GM19455 (cell line): ENCODE results near the gene HOATZ.

Experiments used
- ATAC-seq: cut with Tn5 transposase; IDR thresholded peaks from one replicate; pipeline ENCODE4 v1.9.1; 2021; ENCODE audit not compliant: unreplicated experiment

Gene HOATZ

DNA sequence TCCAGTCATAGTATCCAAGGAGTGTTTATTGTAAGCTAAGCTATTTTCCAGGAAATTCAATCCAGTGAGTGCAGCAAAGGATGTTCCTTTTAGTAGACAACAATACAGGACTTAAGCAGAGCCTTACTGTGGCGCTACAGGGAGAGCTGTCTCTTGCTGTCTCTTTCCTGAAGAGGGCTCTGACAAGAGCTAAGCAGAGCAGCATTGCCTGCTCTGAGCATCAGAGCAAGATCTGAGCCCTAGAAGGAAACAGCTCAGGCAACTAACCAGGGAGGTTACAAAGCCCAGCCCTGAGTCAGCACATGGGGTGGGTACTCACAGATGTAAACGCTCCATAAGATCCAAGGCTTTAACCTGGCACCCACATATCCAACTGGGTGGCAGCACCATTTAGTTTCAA lies 33.9 kb downstream of the HOATZ start:
- no peak for ATAC-seq

DNA sequence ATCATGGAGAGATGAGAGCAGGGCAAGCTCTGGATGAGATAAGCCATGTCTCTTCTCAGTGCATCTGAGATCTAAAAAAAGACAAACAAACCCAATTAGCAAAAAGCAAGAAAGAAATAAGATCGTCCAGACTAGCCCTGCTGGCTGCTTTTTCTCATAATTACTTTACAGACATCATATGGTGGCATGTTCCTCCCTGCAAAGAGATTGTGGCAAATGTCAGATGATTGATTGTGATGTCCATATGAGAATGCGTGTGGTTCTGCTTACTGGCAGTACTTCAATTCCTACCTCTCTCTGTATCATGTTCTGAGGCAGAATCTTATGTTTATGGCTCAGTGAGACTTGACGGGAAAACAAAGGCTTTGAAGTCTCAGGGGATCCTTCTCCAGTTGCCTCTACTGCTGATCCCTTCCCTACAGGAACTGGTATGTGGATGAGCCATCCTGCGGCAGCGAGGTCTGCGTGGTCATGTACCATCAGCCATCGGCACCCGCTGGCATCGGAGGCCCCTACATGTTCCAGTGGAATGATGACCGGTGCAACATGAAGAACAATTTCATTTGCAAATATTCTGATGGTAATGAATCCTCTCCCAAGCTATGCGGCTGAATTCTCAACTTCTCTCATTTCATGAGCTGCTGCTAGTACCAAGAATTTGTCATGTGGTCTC lies 34.8 kb downstream of the HOATZ start:
- no peak for ATAC-seq

DNA sequence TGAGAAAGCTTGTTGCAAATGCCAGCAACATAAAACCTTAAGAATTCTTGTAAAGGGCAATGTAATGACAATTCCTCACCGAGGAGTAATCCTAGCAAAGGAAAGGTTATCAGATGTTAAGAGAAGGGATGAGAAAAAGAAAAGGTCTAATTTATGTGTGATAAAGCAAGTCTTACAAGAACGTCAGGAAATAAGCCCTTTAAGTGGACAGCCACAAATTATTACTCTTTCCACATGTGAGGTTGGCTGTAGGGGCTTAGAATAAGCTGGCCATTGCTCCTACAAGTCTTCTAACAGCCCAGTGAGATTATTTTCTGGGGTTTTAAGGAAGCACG lies 35.3 kb downstream of the HOATZ start:
- no peak for ATAC-seq

DNA sequence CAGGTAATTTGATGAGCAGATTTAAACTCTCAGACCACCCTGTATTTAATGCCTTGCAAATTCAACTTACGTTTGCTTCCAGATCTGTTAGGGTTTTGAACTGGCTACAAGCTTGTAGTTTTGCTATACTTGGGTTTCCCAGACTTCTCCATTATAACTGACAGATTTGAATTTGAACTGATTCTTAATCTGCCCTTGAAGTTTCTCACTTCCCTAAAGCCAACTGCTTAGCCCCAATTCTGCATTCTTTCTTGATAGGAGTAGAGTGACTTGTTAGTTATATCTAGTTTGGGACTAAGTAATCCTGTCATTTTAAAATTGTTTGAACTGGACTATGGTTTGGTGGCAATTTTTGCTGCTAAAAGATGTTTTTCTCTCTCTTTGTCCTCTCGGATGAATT lies 35.7 kb downstream of the HOATZ start:
- ATAC-seq = no peak

DNA sequence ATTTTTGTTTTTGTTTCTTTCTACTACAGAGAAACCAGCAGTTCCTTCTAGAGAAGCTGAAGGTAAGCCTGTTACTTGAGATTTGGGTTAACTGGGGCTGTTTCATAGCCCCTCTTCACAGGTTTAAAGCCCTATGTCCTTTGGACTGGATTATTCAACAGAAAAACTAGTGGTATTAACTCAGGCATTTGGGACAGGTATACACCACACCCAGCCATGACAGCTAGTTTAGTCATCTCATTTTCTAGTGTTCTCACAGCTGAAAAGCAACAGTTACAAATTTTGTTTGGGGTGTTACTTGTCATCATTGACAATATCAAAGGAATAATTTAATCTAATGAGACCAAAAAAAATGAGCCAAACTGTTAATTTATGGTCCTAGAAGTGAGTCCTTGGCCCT lies 40.0 kb downstream of the HOATZ start:
- no peak for ATAC-seq

DNA sequence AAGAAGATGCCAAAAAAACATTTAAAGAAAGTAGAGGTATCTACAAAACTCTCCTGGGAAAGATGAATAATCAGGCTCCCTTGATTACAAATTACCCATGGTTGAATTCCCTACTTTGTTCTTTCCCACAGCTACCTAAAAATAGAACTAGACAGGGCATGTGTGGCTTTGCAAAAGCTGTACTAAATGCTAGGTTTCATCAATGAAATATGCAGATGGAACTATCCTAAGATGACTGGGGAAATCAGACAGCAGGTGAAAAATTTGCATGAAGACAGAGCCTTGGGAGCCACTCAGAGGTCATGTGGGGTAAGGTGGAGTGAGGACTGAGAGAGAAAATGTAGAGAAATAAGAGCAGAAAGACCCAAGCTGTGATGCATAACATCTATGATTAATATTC lies 40.7 kb downstream of the HOATZ start:
- ATAC-seq = no peak

DNA sequence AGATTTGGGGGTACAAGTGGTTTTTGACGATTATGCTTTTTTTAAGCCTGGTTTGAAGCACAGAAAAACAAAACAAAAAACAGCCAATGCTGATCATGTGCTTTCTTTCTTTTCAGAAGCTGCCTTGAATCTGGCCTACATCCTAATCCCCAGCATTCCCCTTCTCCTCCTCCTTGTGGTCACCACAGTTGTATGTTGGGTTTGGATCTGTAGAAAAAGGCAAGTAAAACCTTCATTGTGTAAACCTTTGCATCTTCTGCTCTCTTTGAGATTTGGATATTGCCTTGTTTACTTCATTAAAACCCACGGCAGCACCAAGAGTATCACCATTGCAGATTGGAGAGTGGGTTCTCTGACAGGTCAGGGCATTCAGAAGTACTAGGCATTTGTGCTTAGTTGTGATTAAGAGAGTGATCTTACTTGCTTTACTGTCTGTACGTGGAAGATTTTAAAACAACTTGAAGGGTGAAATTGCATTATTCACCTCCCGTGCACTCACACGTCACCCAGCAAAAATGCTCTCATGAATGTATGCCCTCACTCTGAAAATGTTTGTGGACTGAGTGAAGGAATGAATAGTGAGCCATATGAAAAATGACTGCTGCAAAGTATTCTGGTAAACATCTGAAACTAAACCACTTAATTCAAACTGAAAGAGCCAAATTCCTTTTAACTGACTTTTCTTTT lies 43.0 kb downstream of the HOATZ start:
- ATAC-seq = no peak

DNA sequence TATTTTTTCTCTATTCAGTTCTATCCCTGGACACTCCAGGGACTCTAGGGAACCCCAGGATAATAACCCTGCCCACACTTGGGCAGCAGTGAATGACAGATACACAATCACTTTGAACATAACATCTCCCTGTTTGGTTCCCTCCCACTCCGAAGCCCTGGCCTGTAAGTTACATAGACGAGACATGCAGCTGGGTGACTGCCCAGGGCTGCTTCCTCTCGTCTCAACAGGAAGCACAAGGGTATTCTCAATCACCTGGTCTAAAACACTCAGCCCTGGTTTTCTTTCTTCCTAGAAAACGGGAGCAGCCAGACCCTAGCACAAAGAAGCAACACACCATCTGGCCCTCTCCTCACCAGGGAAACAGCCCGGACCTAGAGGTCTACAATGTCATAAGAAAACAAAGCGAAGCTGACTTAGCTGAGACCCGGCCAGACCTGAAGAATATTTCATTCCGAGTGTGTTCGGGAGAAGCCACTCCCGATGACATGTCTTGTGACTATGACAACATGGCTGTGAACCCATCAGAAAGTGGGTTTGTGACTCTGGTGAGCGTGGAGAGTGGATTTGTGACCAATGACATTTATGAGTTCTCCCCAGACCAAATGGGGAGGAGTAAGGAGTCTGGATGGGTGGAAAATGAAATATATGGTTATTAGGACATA lies 45.4 kb downstream of the HOATZ start:
- ATAC-seq = no peak

DNA sequence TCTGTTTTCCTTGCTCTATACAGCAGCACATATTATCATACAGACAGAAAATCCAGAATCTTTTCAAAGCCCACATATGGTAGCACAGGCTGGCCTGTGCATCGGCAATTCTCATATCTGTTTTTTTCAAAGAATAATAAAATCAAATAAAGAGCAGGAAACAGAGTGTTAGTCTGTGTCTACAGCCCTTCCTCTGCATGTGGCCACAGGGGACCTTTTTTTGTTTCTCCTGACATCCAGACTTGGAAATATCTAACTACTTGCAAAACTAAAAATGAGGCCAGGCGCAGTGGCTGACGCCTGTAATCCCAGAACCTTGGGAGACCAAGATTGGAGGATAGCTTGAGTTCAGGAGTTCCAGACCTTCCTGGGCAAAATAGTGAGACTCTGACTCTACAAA lies 46.2 kb downstream of the HOATZ start:
- no peak for ATAC-seq

DNA sequence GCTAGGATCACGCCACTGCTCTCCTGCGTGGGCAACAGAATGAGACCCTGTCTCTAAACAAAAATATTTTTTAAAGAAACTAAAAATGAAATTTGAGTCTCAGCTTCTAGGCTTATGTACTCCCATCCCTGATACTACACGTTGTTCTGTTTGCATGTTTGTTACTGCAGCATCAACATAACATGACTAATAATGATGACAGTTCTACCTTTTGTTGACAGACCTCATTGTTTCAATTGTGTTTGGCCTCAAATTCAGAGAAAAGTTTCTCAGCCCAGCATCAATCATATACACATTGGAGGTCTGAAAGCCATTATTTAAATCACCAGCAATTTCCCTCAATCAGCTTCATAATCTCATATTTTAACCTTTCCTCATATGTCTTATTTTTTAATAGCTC lies 46.7 kb downstream of the HOATZ start:
- ATAC-seq = no peak

DNA sequence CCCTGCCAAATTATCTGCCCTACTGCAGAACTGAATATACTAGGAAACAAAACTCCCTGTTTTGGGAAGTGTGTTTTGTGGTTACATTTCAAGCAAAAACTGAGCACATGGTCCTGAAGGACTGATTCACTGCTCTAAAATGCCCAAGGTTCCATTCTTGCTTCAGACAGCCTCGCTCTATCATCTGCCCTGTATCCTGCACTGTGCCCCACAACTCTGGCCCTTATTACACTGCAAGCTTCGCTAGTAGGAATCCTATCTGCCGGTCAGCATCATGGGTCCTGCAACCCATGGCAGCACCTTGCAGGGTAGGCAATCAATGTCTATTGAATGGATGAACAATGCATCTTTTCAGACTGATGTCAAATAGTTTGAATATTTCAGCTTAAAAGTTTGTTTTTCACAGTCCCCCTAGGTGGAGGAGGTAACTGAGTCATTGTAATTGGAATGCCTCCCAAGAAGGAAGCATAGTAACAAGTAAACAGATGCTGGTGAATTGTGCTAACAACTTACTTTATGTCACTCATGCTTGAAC lies 47.3 kb downstream of the HOATZ start:
- no peak for ATAC-seq

DNA sequence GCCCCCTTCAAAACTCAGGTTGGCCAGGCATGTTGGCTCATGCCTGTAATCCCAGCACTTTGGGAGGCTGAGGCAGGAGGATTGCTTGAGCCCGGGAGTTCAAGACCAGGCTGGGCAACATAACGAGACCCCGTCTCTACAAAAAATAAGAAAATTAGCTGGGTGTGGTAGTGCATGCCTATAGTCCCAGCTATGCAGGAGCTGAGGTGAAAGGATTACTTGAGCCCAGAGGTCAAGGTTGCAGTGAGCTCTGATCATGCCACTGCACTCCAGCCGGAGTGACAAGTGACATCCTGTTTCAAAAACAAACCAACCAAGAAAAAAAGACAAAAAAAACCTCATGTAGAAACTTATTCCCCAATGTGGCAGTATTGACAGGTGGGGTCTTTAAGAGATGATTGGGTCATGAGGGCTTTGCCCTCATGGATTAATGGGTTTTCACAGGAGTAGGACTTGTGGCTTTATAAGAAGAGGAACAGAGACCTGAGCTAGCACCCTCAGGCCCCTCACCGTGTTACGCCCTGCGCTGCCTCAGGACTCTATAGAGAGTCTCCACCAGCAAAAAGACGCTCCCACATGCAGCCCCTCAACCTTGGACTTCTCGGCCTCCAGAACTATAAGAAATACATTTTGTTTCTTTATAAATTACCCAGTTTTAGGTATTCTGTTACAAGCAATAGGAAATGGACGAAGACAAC lies 48.3 kb downstream of the HOATZ start:
- ATAC-seq = no peak

DNA sequence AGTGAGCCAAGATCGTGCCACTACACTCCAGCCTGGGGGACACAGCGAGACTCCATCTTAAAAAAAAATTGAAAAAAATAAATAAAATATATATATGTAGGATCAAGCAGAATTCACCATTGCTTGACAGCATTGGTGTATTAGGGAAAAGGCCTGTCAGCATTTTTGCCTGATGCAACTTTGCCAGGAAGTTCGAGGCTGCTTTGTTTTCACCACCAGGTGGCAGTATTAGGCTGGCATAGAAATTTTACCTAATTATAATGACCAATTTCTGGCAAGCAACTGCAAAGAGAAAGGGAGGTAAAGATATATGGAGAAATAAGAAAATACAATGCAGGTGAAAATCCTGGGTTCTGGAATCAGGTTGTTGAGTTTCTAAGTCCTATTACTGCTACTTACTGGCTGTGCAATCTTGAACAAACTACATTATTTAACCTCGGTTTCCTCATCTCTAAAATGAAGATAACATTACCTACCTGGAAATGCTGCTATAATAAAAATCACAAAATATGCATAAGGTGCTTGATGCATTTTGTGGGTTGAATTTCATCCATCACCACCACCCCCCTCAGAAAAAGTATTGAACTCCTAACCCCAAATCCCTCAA lies 50.6 kb downstream of the HOATZ start:
- ATAC-seq = no peak

DNA sequence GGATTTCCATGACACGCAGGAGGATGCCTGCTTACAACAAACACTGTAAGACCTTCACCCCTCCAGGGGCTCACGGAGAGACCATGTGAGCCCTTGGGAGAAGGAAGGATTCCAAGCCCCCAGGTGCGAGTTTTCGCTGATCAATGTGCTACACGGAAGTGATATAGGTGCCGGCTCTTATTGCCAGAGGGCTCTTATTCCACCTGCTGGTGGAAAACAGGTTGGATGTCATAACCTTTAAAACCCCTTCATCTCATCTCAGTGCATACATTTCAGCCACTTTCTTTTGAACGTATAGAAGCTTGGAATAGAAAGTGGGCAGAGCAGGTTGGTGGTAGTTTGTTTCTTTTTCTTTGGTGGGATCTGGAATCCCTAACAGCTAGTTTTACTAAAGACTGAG lies 51.7 kb downstream of the HOATZ start:
- ATAC-seq = no peak

DNA sequence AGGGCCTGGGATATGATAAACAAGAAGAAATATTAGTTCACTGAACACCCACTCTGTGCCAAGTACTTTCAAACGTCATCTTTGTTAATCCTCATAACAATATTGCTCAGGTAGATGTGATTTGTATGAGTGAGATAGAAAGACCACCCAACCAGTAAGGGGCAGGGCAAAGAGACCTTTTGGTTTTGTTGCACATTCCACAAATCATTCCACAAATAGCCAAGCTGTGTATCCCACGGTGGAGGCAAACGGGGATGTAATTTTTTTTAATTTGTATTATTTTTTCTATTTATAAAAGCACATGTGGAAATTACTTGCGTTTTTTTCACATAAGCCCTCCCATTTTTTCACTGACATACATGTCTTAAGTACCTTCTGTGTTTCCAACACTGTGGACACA lies 54.9 kb downstream of the HOATZ start:
- ATAC-seq = no peak

DNA sequence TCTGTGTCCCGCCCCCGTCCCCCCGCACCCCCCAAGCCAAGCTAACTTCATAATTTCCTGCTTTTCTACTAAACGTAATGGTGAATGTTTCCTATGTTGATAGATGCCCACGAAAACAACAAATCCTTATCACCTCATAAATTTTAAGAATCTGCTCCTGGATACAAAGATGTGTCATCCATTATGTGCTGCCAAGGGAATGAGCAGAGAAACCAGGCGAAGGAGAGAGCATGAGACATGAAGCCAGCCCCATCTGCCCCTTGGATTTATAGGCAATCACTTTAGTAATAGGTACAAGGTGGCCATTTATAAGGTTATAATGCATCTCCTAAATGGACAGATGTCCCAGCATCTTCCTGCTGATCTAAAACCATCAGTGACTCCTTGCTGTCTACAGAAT lies 56.2 kb downstream of the HOATZ start:
- no peak for ATAC-seq

DNA sequence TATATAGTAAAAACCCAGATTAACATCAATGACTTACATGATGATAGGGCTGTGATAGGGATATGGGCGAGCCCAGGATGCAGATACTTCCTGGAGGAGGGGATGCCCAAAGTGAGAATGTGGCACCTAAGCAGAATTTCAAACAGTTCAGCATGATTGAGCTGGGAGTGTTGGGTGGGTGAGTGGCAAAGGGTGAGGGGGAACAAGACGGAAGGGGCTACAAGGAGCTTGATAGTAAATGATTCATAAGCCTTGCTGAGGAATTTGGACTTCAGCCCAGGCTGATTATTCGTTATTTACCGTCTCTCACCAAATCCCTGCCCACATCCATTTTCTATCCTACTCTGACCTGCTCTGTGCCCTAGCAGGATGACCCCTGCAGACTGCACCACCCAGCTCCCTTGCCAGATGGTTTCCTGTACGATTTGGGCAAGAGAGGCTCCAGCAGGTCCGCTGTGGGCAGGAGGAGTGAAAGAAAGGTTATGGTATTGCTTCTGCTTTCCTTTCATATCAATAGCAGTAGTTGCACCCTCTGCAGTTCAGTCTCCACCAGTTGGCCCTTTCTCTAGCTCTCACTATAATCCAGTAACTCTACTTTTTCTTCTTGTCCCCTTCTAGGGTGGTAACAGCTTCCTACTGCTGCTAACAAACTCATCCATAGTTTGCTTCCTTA lies 57.4 kb downstream of the HOATZ start:
- no peak for ATAC-seq

DNA sequence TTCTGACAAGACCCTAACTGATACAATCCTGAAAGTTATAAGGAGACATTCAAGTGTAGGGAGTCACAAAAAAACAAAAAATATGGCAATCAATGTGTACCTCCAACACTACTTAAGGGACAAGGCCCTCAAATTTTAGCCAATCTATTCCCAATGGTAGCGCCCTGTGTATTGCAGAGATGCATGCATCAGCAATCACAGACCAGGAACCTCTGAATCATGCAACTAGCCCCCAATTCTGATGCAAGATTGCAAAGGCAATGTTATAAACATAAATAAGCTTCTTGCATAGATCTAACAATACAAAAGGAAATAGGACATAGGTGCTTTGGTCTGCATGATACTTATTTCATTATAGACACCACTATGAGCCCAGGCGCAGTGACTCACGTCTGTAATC lies 58.0 kb downstream of the HOATZ start:
- no peak for ATAC-seq

DNA sequence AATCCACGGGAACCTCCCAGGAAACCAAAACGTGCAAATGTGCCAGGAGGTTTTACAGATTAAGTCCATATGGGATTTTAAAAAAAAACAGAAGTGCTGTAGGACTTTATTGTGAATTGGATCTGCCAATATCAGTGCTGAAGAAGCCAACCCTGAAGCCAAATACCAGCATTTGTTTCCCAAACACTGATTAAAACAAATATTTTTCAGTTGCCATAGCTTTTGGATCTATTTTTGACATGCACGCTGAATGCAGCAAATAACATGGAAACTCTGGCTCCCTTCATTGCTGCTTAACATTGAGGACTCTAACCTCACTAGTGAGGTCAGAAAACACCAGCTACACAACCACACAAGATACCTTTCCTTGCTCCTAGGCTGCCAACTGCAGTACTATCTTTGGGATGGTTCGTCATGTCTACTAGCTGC lies 59.3 kb downstream of the HOATZ start:
- ATAC-seq = no peak

DNA sequence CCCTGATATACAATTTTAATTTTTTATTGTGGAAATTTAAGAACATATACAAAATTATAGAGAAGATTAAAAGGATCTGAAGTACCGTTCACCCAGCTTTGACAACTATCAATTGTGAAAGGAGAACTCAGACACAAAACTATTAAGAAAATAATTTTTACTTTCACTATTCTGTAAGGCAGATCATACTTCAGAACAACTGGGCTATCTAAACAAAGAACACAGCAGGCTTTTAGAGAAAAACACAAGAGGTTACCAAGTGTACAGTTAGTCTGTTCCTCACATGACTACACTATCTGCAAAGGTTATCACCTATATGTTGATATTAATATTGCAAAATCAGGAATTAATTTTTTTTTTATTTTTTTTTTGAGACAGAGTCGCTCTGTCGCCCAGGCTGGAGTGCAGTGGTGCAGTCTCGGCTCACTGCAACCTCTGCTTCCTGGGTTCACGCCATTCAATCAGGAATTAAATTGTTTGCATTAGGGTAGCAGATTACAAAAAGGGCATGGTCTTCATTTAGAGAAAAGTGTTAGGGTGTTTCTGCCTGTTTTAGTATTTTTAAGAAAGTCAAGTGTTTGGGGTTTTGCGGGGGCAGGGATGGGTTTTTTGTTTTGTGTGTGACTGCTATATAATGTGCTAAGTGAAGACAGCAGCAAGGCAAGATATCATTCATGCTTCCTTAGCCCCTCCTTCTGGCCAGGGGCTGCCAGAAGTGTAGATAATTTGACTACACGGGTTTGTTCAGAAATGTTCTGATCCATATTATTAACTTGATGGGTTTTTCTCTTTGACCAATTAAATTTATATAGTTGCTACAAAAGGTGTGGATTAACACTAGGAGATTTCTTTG lies 60.0 kb downstream of the HOATZ start:
- no peak for ATAC-seq
